ENCODE data around the gene TXLNA. TPM values are rescaled to one million over a fixed set of nuclear protein-coding genes. Genes with fewer than 3 reads are reported as not detected.

Gene TXLNA
- total RNA-seq, 1 experiment from 2014 or later: 67.3 TPM

DNA sequence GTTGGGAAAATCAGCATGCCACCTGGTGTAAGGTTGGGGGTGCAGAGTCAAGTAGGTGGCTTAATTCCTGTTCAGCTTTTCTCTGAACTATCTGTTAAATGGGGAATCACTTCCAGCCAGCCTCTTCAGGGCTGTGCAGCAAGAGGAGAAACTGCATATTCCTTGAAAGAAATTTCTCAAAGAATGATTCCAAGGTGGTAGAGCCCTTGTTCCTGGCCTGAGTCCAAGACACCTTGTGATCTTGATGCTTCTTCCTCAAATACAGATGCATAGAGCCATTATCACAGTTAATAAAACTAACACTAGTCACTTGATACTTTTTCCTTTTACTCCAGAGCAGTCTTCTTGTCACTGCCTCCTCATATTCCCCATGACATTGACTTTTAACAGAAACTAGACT, 5.2 kb downstream of the TXLNA start:
- H3K23me2 ChIP-seq (ENCODE audit: insufficient read length, low read depth, low read length, poor library complexity, severe bottlenecking): peaks cover 7% of the 10 kb centered on the region
- no peak for DNase-seq
- H3K4me2 ChIP-seq (ENCODE audit: insufficient read depth, insufficient read length, low read length): no peak overlapping the region
- H3K56ac ChIP-seq (ENCODE audit: insufficient read length, low read depth, low read length): no peak overlapping the region
- no peak overlapping the region for H4K5ac ChIP-seq (ENCODE audit: insufficient read length, low read depth, low read length)
- no peak overlapping the region for H2BK12ac ChIP-seq (ENCODE audit: insufficient read length, low read depth, low read length)
- no peaks in the 10 kb centered on the region for H3K27me3 Mint-ChIP-seq (ENCODE audit: low read depth)
- no peak overlapping the region for H2BK5ac ChIP-seq (ENCODE audit: insufficient read length, low read length)
- H3K23ac ChIP-seq (ENCODE audit: insufficient read length, low read depth, low read length): no peak overlapping the region
- H3T11ph ChIP-seq (ENCODE audit: low read length): no peak overlapping the region
- peaks cover 61 to 84% (median 83%) of the 10 kb centered on the region in 3 experiments for H3K36me3 Mint-ChIP-seq (ENCODE audit: insufficient read depth in 1 of 3, low read depth in 3 of 3)
- no peak overlapping the region for H2BK120ac ChIP-seq (ENCODE audit: low read depth, low read length, poor library complexity, severe bottlenecking)
- H3K27ac Mint-ChIP-seq: peak overlapping the region in 2 of 3 experiments; percentile 0 to 74; a peak in 1 of 7 replicates
- no peak overlapping the region for H4K8ac ChIP-seq (replicated peaks; ENCODE audit: insufficient read length, low read depth, low read length)
- H4K91ac ChIP-seq (ENCODE audit: insufficient read length, low read depth, low read length): no peak overlapping the region
- no peaks in the 10 kb centered on the region for H3K27me3 ChIP-seq (ENCODE audit: insufficient read depth, low read length)
- no peaks in the 10 kb centered on the region for H3K9me3 Mint-ChIP-seq
- H3K4me3 Mint-ChIP-seq: no peak overlapping the region
- TF ChIP-seq, protein P1, sequence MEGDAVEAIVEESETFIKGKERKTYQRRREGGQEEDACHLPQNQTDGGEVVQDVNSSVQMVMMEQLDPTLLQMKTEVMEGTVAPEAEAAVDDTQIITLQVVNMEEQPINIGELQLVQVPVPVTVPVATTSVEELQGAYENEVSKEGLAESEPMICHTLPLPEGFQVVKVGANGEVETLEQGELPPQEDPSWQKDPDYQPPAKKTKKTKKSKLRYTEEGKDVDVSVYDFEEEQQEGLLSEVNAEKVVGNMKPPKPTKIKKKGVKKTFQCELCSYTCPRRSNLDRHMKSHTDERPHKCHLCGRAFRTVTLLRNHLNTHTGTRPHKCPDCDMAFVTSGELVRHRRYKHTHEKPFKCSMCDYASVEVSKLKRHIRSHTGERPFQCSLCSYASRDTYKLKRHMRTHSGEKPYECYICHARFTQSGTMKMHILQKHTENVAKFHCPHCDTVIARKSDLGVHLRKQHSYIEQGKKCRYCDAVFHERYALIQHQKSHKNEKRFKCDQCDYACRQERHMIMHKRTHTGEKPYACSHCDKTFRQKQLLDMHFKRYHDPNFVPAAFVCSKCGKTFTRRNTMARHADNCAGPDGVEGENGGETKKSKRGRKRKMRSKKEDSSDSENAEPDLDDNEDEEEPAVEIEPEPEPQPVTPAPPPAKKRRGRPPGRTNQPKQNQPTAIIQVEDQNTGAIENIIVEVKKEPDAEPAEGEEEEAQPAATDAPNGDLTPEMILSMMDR (conservative IDR thresholded peaks at IDR 0.05): no peak
- H3K79me2 ChIP-seq (ENCODE audit: insufficient read depth, low read length): peaks cover 4% of the 10 kb centered on the region; the same call in 1 of the 2 replicates
- no peak overlapping the region for H2BK20ac ChIP-seq (ENCODE audit: low read depth, low read length, poor library complexity, severe bottlenecking)
- H3K9me3 ChIP-seq (ENCODE audit: control insufficient read depth, low read depth, low read length): no peaks in the 10 kb centered on the region
- peaks cover 2% of the 10 kb centered on the region; the same call in 1 of the 2 replicates for H3K4me1 ChIP-seq (ENCODE audit: insufficient read depth, low read length)
- H2BK15ac ChIP-seq (ENCODE audit: low read depth, low read length): no peak overlapping the region
- H3K79me1 ChIP-seq (ENCODE audit: insufficient read depth, low read depth, low read length, poor library complexity, severe bottlenecking): peaks cover 9% of the 10 kb centered on the region
- H3K9ac ChIP-seq (ENCODE audit: extremely low read depth, insufficient read length, low read length): no peak overlapping the region
- no peak overlapping the region for H3K4ac ChIP-seq (ENCODE audit: low read depth, low read length)
- H3K14ac ChIP-seq (ENCODE audit: insufficient read depth, low read length): no peak overlapping the region
- no peak overlapping the region for H3K18ac ChIP-seq (ENCODE audit: insufficient read length, low read depth, low read length)
- H3K27ac ChIP-seq (ENCODE audit: insufficient read length, low read depth, low read length): no peak overlapping the region
- peaks cover 12 to 16% of the 10 kb centered on the region in 2 experiments for H3K4me1 Mint-ChIP-seq
- H2AK5ac ChIP-seq (ENCODE audit: insufficient read length, low read length): no peak overlapping the region
- no peak overlapping the region for H2AFZ ChIP-seq (ENCODE audit: low read length)
- H4K20me1 ChIP-seq (ENCODE audit: control insufficient read depth, insufficient read depth, insufficient read length): no peaks in the 10 kb centered on the region

Data from H9 (cell line).